Activated CD8-positive, alpha-beta memory T cell treated with anti-CD3 and anti-CD28 coated beads for 48 hours (primary cell): ENCODE results near the gene SLC8A1.

Source experiments
- DNase-seq, 3 experiments: peaks; one replicate each; pipeline ENCODE4 v3.0.0-alpha.2; 2020; ENCODE audit warnings: low read depth in 2 of 3, low spot score in 2 of 3

Gene SLC8A1

GRCh38 chr2:40279001-40279400 lies 172.9 kb downstream of the SLC8A1 start:
- no peak for DNase-seq

- DNase-seq: no peak
Observed at GRCh38 chr2:40276076-40276475, 175.8 kb downstream of the SLC8A1 start.

- no peak for DNase-seq
Observed at GRCh38 chr2:40274270-40274669, 177.6 kb downstream of the SLC8A1 start.

GRCh38 chr2:40273734-40274182 lies 178.1 kb downstream of the SLC8A1 start:
- DNase-seq: no peak

- no peak for DNase-seq
Observed at GRCh38 chr2:40271094-40271493, 180.8 kb downstream of the SLC8A1 start.

GRCh38 chr2:40270372-40270771 lies 181.5 kb downstream of the SLC8A1 start:
- no peak for DNase-seq

- DNase-seq: no peak
Observed at GRCh38 chr2:40268566-40268965, 183.3 kb downstream of the SLC8A1 start.

GRCh38 chr2:40266201-40266600 lies 185.7 kb downstream of the SLC8A1 start:
- DNase-seq: no peak

GRCh38 chr2:40265602-40266001 lies 186.3 kb downstream of the SLC8A1 start:
- no peak for DNase-seq

- no peak for DNase-seq
Observed at GRCh38 chr2:40261042-40261441, 190.8 kb downstream of the SLC8A1 start.

- no peak for DNase-seq
Observed at GRCh38 chr2:40260437-40260836, 191.5 kb downstream of the SLC8A1 start.

- DNase-seq: no peak
Observed at GRCh38 chr2:40259900-40260299, 192.0 kb downstream of the SLC8A1 start.

- DNase-seq: no peak
Observed at GRCh38 chr2:40258135-40258457, 193.8 kb downstream of the SLC8A1 start.

- no peak for DNase-seq
Observed at GRCh38 chr2:40257340-40258134, 194.4 kb downstream of the SLC8A1 start.

- DNase-seq: no peak
Observed at GRCh38 chr2:40256649-40257048, 195.2 kb downstream of the SLC8A1 start.

GRCh38 chr2:40256008-40256407 lies 195.9 kb downstream of the SLC8A1 start:
- no peak for DNase-seq

- no peak for DNase-seq
Observed at GRCh38 chr2:40255103-40255502, 196.8 kb downstream of the SLC8A1 start.

GRCh38 chr2:40254611-40255010 lies 197.3 kb downstream of the SLC8A1 start:
- DNase-seq: no peak

GRCh38 chr2:40251137-40251536 lies 200.8 kb downstream of the SLC8A1 start:
- no peak for DNase-seq

GRCh38 chr2:40249577-40249976 lies 202.3 kb downstream of the SLC8A1 start:
- DNase-seq: no peak

GRCh38 chr2:40248294-40248693 lies 203.6 kb downstream of the SLC8A1 start:
- DNase-seq: no peak

GRCh38 chr2:40244675-40245074 lies 207.2 kb downstream of the SLC8A1 start:
- no peak for DNase-seq

- no peak for DNase-seq
Observed at GRCh38 chr2:40244251-40244650, 207.6 kb downstream of the SLC8A1 start.
